GM21717 (cell line): ENCODE measurements around the gene ZNF667.

ENCODE experiments used
- ATAC-seq: cut with Tn5 transposase; IDR thresholded peaks from one replicate; pipeline ENCODE4 v1.9.1; 2021; ENCODE audit warnings: mild to moderate bottlenecking, moderate library complexity; ENCODE audit not compliant: unreplicated experiment

Gene ZNF667

DNA sequence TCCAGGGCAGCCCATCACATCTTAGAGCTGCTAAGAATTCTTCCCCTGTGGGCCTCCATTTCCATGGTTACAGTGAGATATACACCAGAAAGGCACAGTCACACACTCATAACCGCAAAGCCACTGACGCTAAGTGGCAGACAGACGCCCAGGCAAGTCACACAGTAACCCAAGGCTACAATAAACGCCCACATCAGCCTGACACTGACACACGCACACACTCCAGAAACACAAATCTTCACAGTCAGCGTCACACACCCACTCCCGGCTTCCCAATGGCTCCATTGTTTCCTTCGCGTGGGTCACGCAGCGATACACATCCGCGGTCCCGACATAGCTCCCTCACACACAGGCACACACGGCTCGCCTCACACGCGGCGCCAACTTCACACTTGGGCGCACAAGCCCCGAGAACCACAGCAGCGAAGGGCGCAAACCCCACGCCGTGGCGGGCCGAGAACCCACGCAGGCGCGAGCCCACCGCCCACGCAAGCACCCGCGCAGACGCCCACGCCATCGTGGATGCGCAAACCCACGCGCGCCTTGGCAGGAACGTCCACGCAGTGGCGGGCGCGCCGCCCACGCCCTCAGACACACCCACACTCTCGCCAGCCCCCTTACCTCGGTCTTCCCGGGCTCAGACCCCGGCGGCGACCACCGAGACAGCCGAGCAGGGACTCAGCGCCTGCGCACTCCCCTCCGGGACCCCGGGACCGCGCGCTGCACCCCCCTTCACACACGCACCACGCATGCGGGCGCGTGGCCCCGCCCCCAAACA, at the start of gene ZNF667:
Gene ZNF667, minus strand, starts transcription at position 695 of the 778 bp plus-strand sequence. CDS start 14,975 bp downstream, outside the sequence.
- no peak for ATAC-seq

DNA sequence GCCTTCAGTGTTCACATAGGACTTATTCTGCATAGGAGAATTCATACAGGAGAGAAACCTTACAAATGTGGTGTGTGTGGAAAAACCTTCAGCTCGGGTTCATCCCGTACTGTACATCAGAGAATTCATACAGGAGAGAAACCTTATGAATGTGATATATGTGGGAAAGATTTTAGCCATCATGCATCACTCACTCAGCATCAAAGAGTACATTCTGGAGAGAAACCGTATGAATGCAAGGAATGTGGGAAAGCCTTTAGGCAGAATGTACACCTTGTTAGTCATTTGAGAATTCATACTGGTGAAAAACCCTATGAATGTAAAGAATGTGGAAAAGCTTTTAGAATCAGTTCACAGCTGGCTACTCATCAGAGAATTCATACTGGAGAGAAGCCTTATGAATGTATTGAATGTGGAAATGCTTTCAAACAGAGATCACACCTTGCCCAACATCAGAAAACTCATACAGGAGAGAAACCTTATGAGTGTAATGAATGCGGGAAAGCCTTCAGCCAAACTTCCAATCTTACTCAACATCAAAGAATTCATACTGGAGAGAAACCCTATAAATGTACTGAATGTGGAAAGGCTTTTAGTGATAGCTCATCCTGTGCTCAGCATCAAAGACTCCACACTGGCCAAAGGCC, 48.2 kb upstream of the ZNF667 start:
- no peak for ATAC-seq

DNA sequence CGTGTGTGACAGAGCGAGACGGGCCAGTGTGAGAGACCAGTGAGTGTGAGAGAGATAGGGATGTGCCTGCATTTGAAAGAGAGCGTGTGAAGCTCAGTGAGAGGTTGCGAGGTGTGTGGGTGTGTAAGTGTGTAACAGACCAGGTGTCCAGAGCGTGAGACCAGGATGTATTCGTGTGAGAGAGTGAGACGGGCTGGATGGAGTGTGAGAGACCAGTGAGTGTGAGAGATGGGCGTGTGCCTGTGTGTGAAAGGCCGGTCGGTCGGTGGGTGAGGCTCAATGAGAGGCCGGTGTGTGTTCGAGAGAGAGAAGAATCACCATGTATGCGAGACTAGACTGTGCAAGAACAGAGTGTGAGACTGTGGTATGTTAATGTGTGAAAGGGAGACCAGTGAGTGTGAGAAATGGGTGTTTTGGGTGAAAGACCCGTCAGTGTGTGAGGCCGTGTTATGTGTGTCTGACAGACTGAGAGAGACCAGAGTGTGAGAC, 31.2 kb upstream of the ZNF667 start:
- ATAC-seq = no peak

DNA sequence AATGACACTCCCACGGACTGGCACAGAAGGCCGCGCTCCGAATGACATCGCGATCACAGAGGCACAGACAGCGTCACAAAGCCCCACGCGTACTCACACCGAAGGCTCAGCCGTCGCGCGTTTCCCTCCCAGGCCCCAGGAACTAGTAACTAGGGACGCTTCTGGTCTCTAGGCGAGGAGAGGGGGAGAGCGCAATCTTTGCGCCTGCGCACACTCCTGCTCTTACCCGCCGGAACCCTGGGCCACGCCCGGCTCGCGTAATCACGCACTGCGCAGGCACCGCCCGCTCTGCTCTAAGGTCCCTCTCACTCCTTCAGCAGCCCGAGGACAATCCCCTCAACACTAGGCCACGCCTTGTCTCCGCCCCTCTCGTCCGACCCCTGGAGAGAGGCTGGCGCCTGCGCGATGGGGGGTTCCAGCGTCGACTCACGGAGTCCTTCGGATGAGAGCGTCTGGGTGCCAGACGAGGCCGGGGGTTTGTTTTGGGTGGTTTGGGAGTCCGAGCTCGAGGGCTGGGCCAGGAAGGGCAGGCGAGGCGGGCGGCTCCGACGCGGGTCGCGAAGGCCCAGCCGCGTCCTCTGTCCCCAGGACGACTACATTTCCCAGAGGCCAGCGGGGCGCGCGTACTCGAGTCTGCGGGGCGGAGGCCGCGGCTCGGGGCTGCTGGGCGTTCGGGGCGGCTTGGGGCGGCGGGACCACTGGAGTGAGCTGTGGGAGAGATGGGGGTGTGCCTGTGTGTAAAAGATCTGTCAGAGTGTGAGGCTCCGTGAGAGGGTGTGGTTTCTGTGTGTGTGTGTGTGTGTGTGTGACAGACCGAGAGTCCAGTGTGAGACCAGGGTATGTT, 30.5 kb upstream of the ZNF667 start, which contains the start of gene ZNF471:
Gene ZNF471, plus strand, starts transcription at position 410 of the 844 bp plus-strand sequence. CDS start 3,717 bp downstream, outside the sequence.
- no peak for ATAC-seq

- no peak for ATAC-seq
Observed at GRCh38 chr19:56504581-56504980, 27.4 kb upstream of the ZNF667 start.

GRCh38 chr19:56491399-56491798, 14.3 kb upstream of the ZNF667 start:
- ATAC-seq = no peak

GRCh38 chr19:56477429-56478338, 539 bp upstream of the ZNF667 start:
- no peak for ATAC-seq

DNA sequence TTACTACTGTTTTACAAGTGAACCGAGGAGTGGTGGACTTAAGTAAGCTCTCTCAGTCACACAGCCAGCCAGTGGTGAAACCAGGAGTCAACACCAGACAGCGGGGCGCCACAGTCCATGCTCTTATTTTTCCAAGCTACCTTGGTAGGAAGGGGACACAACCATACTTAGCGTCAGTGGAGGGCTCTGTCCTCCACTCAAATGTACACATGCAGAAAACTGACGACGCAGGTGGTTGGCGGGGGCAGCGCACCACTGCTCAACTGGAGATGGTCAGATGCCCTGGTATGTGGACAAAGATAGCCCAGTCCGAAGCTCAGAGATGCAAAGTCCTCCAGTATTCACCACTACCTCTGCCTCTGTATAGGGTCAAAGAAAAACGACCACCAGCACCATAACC, 1.1 kb downstream of the ZNF667 start:
- no peak for ATAC-seq

DNA sequence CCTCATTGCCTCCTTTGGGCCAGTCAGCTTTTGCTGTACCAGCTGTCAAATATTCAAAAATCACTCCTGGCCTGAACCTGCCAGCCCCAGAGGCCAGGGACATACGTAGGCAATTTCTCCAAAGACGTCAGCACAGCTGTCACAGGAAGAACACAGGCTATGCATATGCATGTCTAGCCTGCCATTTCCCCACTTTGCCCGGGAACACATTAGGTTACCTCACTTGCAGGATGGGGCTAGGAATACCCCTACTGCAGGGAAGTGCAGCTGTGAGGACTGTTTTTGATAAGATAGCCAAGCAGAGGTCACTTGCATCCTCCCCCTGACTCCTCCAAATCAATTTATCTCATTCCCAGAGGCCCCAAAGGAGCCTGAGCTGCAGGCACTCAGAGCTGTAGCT, 2.8 kb downstream of the ZNF667 start:
- ATAC-seq = no peak

DNA sequence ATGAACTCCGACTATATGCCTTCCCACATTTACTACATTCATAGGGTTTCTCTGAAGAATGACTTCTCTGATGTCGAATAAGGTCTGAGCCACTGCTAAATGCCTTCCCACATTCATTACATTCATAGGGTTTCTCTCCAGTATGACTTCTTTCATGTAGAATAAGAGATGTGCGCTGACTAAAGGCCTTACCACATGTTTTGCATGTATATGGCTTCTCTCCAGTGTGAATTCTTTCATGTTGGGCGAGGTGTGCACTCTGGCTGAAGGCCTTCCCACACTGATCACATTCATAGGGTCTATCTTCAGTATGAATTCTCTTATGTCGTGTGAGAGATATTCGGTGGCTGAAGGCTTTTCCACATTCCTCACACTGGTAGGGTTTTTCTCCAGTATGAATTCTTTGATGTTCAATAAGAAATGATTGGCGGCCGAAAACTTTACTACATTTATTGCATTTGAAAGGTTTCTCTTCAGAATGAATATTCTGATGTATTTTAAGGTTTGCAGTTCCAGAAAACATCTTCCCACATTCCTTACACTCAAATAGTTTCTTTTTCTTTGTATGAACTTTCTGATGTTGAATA, 35.8 kb downstream of the ZNF667 start:
- no peak for ATAC-seq

DNA sequence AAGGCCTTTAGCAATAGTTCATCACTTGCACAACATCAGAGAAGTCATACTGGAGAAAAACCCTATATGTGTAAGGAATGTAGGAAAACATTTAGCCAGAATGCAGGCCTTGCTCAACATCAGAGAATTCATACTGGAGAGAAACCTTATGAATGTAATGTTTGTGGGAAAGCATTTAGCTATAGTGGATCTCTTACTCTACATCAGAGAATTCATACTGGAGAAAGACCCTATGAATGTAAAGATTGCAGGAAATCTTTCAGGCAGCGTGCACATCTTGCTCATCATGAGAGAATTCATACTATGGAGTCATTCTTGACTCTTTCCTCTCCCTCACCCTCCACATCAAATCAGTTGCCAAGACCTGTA, 53.2 kb downstream of the ZNF667 start:
- ATAC-seq = no peak

DNA sequence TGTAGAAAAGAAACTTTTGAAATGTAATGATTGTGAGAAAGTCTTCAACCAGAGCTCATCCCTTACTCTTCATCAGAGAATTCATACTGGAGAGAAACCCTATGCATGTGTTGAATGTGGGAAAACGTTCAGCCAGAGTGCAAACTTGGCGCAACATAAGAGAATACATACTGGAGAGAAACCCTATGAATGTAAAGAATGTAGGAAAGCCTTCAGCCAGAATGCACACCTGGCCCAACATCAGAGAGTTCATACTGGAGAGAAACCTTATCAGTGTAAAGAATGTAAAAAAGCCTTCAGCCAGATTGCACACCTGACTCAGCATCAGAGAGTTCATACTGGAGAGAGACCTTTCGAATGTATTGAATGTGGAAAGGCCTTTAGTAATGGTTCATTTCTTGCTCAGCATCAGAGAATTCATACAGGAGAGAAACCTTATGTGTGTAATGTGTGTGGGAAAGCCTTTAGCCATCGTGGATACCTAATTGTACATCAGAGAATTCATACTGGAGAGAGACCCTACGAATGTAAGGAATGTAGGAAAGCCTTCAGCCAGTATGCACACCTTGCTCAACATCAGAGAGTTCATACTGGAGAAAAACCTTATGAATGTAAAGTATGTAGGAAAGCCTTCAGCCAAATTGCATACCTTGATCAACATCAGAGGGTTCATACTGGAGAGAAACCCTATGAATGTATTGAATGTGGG, 53.7 kb downstream of the ZNF667 start:
- ATAC-seq = no peak

GRCh38 chr19:56405062-56405461, 72.1 kb downstream of the ZNF667 start:
- no peak for ATAC-seq

DNA sequence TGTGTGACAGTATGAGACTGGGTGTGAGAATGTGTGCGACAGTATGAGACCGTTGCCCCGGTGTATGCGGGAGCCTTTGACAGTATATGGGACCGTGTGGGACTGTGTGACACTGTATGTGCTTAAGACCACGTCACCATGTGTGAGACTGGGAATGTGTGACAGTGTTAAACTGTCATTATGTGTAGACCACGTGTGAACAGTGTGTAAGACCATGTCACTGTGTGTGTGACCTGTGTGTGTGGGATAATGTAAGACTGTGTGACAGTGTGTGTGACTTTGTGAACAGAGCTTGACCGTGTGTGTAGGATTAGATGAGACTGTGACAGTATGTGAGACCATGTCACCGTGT, 72.5 kb downstream of the ZNF667 start:
- peak; percentile 4 for ATAC-seq

GRCh38 chr19:56403764-56404704, 73.1 kb downstream of the ZNF667 start, which contains the start of gene ZNF583:
ZNF583 (plus strand) TSS chr19:56404332; CDS start chr19:56407115, 2,783 bp downstream.
- ATAC-seq = peak; percentile 71

GRCh38 chr19:56403261-56403660, 73.9 kb downstream of the ZNF667 start:
- no peak for ATAC-seq

- ATAC-seq = no peak
Observed at GRCh38 chr19:56400485-56400884, 76.7 kb downstream of the ZNF667 start.

DNA sequence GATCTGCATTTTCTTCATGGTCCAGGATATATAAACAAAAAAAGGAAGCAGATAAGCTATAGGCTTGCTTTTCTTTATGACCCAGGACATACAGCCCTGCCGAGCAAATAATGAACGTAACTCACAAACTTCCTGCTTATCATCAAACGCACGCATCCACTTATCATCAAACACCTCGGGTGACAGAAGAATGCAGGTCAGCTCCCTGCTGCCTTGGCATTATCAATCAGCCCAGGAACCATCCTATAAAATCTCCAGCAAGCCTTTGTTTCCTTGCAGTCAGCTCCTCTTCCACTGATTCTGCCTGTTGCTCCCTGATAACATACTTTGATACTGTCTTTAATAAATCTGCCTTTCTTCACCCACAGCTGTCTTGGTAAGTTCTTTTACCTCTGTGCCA, 78.3 kb downstream of the ZNF667 start:
- ATAC-seq = no peak
